Measurements from ENCODE around the gene WNT3.

The WNT3 gene

GRCh38 chr17:46819906-46820351 is 1.4 kb upstream of the WNT3 start:
- DNase-seq = peak; percentile 57
- peaks cover 95% of the 10 kb centered on the region for H3K27me3 Mint-ChIP-seq (ENCODE audit: low read depth, poor library complexity)
- H3K36me3 Mint-ChIP-seq (ENCODE audit: low read depth) = no peaks in the 10 kb centered on the region
- peak overlapping the region; percentile 76 for H3K4me3 Mint-ChIP-seq
- no peak overlapping the region for H3K27ac Mint-ChIP-seq
- H3K4me1 Mint-ChIP-seq = peaks cover 60% of the 10 kb centered on the region
- no peaks in the 10 kb centered on the region for H3K9me3 Mint-ChIP-seq
- TF ChIP-seq CTCF (IDR thresholded peaks at IDR 0.05) = no peak

- H3K9me3 Mint-ChIP-seq = no peaks in the 10 kb centered on the region
Observed at GRCh38 chr17:46818929-46819859, 702 bp upstream of the WNT3 start.

GRCh38 chr17:46817901-46818209 is 637 bp downstream of the WNT3 start:
- H3K27me3 Mint-ChIP-seq (ENCODE audit: low read depth, poor library complexity) = peaks cover 80% of the 10 kb centered on the region
- no peak for DNase-seq
- H3K27ac Mint-ChIP-seq = no peak overlapping the region
- TF ChIP-seq CTCF (IDR thresholded peaks at IDR 0.05) = no peak
- peak overlapping the region; percentile 72 for H3K4me3 Mint-ChIP-seq
- H3K9me3 Mint-ChIP-seq = no peaks in the 10 kb centered on the region
- peaks cover 80% of the 10 kb centered on the region for H3K4me1 Mint-ChIP-seq
- no peaks in the 10 kb centered on the region for H3K36me3 Mint-ChIP-seq (ENCODE audit: low read depth)

More at GRCh38 chr17:46818929-46819859, 702 bp upstream of the WNT3 start:
- H3K36me3 Mint-ChIP-seq (ENCODE audit: low read depth) = no peaks in the 10 kb centered on the region
- peaks cover 87% of the 10 kb centered on the region for H3K27me3 Mint-ChIP-seq (ENCODE audit: low read depth, poor library complexity)
- H3K4me1 Mint-ChIP-seq = peaks cover 67% of the 10 kb centered on the region
- peak overlapping the region; percentile 76 for H3K4me3 Mint-ChIP-seq
- H3K27ac Mint-ChIP-seq = no peak overlapping the region
- DNase-seq = peak; percentile 48
- no peak for TF ChIP-seq CTCF (IDR thresholded peaks at IDR 0.05)

GRCh38 chr17:46817151-46817900 is 1.2 kb downstream of the WNT3 start:
- no peaks in the 10 kb centered on the region for H3K36me3 Mint-ChIP-seq (ENCODE audit: low read depth)
- H3K4me3 Mint-ChIP-seq = peak overlapping the region; percentile 72
- H3K27ac Mint-ChIP-seq = no peak overlapping the region
- H3K4me1 Mint-ChIP-seq = peaks cover 86% of the 10 kb centered on the region
- no peak for DNase-seq
- no peak for TF ChIP-seq CTCF (IDR thresholded peaks at IDR 0.05)
- peaks cover 75% of the 10 kb centered on the region for H3K27me3 Mint-ChIP-seq (ENCODE audit: low read depth, poor library complexity)
- no peaks in the 10 kb centered on the region for H3K9me3 Mint-ChIP-seq

- H3K27me3 Mint-ChIP-seq (ENCODE audit: low read depth, poor library complexity) = peaks cover 59% of the 10 kb centered on the region
- H3K36me3 Mint-ChIP-seq (ENCODE audit: low read depth) = no peaks in the 10 kb centered on the region
- no peak overlapping the region for H3K4me3 Mint-ChIP-seq
- H3K4me1 Mint-ChIP-seq = peaks cover 88% of the 10 kb centered on the region
- no peak overlapping the region for H3K27ac Mint-ChIP-seq
- no peaks in the 10 kb centered on the region for H3K9me3 Mint-ChIP-seq
- no peak for DNase-seq
- no peak for TF ChIP-seq CTCF (IDR thresholded peaks at IDR 0.05)
Observed at GRCh38 chr17:46815474-46816353, 2.8 kb downstream of the WNT3 start.
